ENCODE measurements around the gene HNRNPDL. TPM values are rescaled to one million over a fixed set of nuclear protein-coding genes. Genes with fewer than 3 reads are reported as not detected.

Gene HNRNPDL
- total and polyA plus RNA-seq, 2 donors (not counting 1 experiment from before 2014, with no cell fraction given) = 296 to 370 TPM

DNA sequence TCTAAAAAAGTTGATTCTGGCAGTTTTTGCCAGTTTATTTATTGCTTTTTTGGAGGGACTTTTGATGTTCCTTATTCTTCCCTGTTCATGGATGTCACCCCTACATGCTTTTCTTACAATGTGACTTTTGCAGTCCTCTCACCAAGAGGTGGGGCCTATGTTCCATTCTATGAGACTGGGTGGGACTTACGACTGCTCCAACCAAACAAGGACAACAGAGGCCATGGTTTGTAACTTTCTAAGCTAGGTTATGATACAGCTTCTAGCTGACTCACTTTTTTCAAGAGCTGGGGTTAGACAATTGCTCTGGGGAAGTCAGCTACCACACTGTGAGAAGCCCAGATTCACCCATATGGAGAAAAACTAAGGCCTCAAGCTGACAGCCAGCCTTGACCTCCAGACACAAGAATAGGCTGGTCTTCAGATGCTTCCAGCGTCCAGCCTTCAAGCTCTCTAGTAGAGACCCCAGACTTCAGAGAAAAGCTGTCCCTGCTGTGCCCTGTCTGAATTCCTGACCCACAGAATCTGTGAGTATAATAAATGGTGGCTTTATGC lies 39.6 kb upstream of the HNRNPDL start:
- H3K27ac Mint-ChIP-seq = no peak overlapping the region
- Histone ChIP-seq H3K9ac (ENCODE audit: low read length) (no peak overlapping the region), H3K4me1 (ENCODE audit: control insufficient read depth in 2 of 2, insufficient read depth in 2 of 2, low read length in 2 of 2) (peaks cover 0 to under 1% of the 10 kb centered on the region in 2 donors), H3K27me3 (replicated peaks in 1 of 4; ENCODE audit: control extremely low read depth in 1 of 4, control insufficient read depth in 3 of 4, insufficient read depth in 4 of 4, low read length in 3 of 4) (no peaks in the 10 kb centered on the region), H3K9me3 (ENCODE audit: control extremely low read depth in 1 of 3, control insufficient read depth in 2 of 3, insufficient read depth in 1 of 3, low read length in 2 of 3) (no peaks in the 10 kb centered on the region), H3K36me3 (replicated peaks in 1 of 2; ENCODE audit: control extremely low read depth in 1 of 2, control insufficient read depth in 1 of 2, extremely low read depth in 1 of 2, insufficient read depth in 2 of 2, low read length in 1 of 2) (no peaks in the 10 kb centered on the region), H4K20me1 (ENCODE audit: control insufficient read depth, insufficient read depth, low read length, poor library complexity, severe bottlenecking) (no peaks in the 10 kb centered on the region), H3K79me2 (ENCODE audit: control insufficient read depth, insufficient read depth, low read length) (no peaks in the 10 kb centered on the region), H3K4me3 (ENCODE audit: control extremely low read depth in 1 of 5, extremely low read depth in 1 of 5, insufficient read depth in 1 of 5, low read depth in 2 of 5, low read length in 4 of 5) (no peak overlapping the region), H2AFZ (ENCODE audit: insufficient read depth, low read depth, low read length, poor library complexity, severe bottlenecking) (no peak overlapping the region), H3K27ac (ENCODE audit: low read length in 2 of 2) (no peak overlapping the region), H3K4me2 (replicated peaks; ENCODE audit: low read depth, low read length, poor library complexity, severe bottlenecking) (no peak overlapping the region)
- ChIA-PET POLR2A (no interaction called here), CTCF (no interaction called here)
- no peak overlapping the region for H3K4me3 Mint-ChIP-seq
- WGBS (ENCODE audit: insufficient coverage) = 100% methylated on average over 2 of the region's 2 CpGs
- no peaks in the 10 kb centered on the region for H3K9me3 Mint-ChIP-seq (ENCODE audit: insufficient read depth)
- DNase-seq (no peak), ATAC-seq (ENCODE audit: low read depth) (no peak)
- H3K27me3 Mint-ChIP-seq = no peaks in the 10 kb centered on the region
- intact Hi-C loops (cut with micrococcal nuclease) = no loop called here
- TF ChIP-seq EZH2 (IDR thresholded peaks at IDR 0.05; ENCODE audit: borderline replicate concordance, insufficient read depth, low read depth, low read length, poor library complexity, severe bottlenecking) (no peak), CTCF (IDR thresholded peaks at IDR 0.05) (no peak)
- peaks cover 8% of the 10 kb centered on the region for H3K4me1 Mint-ChIP-seq

GRCh38 chr4:82467471-82467870 lies 37.2 kb upstream of the HNRNPDL start:
- no peak overlapping the region for H3K4me3 Mint-ChIP-seq

More at GRCh38 chr4:82467471-82467870, 37.2 kb upstream of the HNRNPDL start:
- Histone ChIP-seq H3K9me3 (ENCODE audit: control extremely low read depth in 1 of 3, control insufficient read depth in 2 of 3, insufficient read depth in 1 of 3, low read length in 2 of 3) (no peaks in the 10 kb centered on the region), H3K4me3 (ENCODE audit: control extremely low read depth in 1 of 5, extremely low read depth in 1 of 5, insufficient read depth in 1 of 5, low read depth in 2 of 5, low read length in 4 of 5) (no peak overlapping the region), H3K36me3 (replicated peaks in 1 of 2; ENCODE audit: control extremely low read depth in 1 of 2, control insufficient read depth in 1 of 2, extremely low read depth in 1 of 2, insufficient read depth in 2 of 2, low read length in 1 of 2) (no peaks in the 10 kb centered on the region), H3K27me3 (replicated peaks in 1 of 4; ENCODE audit: control extremely low read depth in 1 of 4, control insufficient read depth in 3 of 4, insufficient read depth in 4 of 4, low read length in 3 of 4) (no peaks in the 10 kb centered on the region), H3K4me2 (replicated peaks; ENCODE audit: low read depth, low read length, poor library complexity, severe bottlenecking) (no peak overlapping the region), H3K4me1 (ENCODE audit: control insufficient read depth in 2 of 2, insufficient read depth in 2 of 2, low read length in 2 of 2) (peaks cover 5 to 8% of the 10 kb centered on the region in 2 donors), H2AFZ (ENCODE audit: insufficient read depth, low read depth, low read length, poor library complexity, severe bottlenecking) (no peak overlapping the region), H3K27ac (ENCODE audit: low read length in 2 of 2) (no peak overlapping the region), H3K79me2 (ENCODE audit: control insufficient read depth, insufficient read depth, low read length) (no peaks in the 10 kb centered on the region), H4K20me1 (ENCODE audit: control insufficient read depth, insufficient read depth, low read length, poor library complexity, severe bottlenecking) (no peaks in the 10 kb centered on the region), H3K9ac (ENCODE audit: low read length) (no peak overlapping the region)
- peaks cover 25% of the 10 kb centered on the region for H3K4me1 Mint-ChIP-seq
- 100% methylated on average over 1 of the region's 3 CpGs for WGBS (ENCODE audit: insufficient coverage)
- DNase-seq (no peak), ATAC-seq (ENCODE audit: low read depth) (no peak)
- no peaks in the 10 kb centered on the region for H3K9me3 Mint-ChIP-seq (ENCODE audit: insufficient read depth)
- CTCF ChIA-PET = no interaction called here
- no peak for TF ChIP-seq CTCF (IDR thresholded peaks at IDR 0.05)
- TF ChIP-seq EZH2 (IDR thresholded peaks at IDR 0.05; ENCODE audit: borderline replicate concordance, insufficient read depth, low read depth, low read length, poor library complexity, severe bottlenecking) = no peak
- intact Hi-C loops (cut with micrococcal nuclease) = no loop called here
- no peak overlapping the region for H3K27ac Mint-ChIP-seq
- POLR2A ChIA-PET = interaction anchor here (0.7 kb wide), 1 partner anchor 631 kb away, joined by 3 read pairs; no protein-coding TSS in a partner anchor
- H3K27me3 Mint-ChIP-seq = no peaks in the 10 kb centered on the region

Measured in B cell (primary cell).